ENCODE data around the gene KRT8.
"Not testable (repeated sequence)": the region's sequence is repeated elsewhere in the genome, so short reads cannot be mapped to it uniquely, and the experiment has no call there.

KRT8 gene

DNA sequence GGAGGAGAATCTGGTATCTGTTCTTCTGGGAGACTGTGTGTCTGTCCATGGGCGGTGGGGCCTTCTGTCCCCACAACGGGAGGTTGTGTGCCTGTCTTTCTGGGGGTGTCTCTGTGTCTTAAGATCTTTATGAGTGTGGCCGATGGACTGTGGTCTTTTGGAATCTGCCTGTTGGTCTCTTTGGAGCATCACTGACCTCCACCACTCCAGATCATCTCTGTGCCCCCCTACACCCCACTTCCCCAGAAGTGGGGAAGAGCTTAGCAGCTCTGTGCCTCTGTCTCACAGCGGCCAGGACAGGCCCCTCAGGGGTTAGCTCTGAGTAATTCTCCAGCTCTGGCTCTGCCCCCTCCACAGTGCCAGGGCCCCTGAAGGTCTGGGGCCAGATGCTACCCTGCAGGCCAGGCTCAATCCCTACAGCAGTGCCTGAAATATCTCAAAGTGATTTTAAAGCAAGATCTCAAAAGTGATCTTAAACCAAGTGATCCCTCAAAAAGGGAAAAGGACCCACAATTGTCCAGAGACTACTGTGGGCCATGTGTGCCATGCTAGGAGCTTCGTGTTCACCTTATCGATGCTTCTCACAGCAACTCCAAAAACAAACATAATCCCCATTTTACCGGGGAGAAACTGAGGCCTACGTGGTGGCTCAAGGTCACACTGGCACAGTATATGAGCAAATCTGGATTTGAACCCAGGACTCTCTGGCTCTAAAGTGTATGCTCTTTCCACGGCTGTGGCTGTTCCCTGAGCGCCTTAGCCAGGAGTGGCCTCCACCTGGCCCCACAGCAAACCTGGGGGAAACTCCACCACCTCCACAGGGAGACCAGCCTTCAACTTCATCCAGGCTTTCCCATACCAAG lies 30.1 kb downstream of the KRT8 start:
- no peak for DNase-seq (ENCODE audit: low spot score)

DNA sequence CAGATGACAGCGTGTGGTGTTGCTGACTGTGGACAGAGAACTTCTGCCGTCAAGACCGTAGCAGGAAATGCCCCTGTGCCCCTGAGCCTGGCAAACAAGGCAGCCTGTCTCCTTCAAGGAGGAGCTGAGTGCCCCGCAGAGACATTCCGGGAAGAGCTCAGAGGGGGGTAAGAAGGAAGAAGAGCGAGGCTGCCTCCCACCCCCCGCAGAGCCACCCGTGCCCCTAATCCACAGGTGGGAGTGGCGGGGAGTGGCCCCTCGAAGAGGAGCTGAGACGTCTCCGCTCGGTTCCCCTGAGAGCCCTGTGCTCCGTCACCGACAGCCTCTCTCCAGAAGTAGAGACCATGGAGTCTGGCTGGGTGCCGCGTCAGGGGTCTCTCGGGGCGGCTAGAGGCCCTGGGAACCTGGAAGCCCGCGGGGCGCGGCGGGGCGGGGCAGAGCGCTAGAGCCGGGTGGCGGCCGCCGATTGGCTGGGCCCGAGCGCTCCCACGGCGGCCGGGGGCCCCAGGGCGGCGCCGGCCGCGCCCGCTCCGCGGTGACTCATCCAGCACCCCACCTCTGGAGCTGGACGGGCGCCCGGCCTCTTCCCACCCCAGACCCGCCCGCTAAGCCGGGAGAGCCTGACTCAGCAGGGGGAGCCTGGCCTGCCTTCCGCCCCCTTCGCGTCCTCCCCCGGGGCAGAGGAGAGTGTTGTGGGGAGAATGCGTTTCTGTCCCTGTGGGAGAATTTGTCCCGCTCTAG lies 30.9 kb downstream of the KRT8 start:
- DNase-seq (ENCODE audit: low spot score): peak; percentile 94

DNA sequence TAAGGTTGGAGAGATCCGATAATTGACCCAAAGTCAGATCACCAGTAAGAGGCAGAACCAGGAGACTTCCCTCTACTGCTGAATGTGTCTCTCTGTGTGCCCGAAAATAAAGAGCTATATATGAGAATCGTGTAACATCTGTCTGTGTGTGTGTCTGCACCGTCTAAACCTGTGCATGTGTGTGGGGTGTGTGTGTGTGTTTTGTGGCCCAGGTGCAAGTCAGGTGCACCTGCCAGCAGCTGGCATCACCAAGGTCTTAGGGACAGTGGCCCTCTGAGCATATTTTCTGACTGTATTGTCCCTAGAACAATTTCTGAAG lies 31.4 kb downstream of the KRT8 start:
- peak; percentile 59 for DNase-seq (ENCODE audit: low spot score)

DNA sequence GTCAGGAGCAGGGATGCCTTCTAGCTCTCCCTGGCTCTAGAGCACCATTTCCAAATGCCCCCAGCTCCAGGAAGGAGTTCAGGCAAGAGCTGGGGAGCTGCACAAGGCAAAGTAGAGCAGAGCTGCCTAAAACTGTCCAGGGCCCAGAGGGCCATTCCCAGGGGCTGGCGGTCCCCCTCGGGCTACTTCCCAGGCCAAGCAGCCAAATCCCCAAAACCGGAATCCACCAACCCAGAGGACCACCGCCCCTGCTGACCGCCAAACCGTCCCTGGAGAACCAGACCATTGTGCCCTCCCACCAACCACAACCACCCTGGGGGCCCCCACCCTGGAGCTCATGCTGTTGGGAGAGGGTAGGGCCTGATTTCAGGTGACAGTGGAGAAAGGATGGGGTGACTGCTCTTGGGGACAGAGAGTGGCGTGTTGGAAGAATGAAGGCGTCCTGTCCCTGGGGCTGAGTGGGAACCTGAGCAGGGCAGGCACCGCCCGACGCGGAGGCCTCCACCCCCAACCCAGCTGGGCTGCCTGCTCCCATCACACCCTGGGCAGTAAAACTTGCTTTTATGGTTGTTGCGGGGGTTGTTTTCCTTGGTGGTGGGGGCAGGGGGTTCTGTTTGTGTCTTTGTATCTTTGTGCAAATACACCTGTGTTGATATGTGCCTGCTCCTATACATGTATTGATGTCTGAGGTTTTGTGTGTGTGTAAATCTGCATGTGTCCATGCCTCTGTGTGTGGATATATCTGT lies 32.1 kb downstream of the KRT8 start:
- DNase-seq (ENCODE audit: low spot score): peak; percentile 54

DNA sequence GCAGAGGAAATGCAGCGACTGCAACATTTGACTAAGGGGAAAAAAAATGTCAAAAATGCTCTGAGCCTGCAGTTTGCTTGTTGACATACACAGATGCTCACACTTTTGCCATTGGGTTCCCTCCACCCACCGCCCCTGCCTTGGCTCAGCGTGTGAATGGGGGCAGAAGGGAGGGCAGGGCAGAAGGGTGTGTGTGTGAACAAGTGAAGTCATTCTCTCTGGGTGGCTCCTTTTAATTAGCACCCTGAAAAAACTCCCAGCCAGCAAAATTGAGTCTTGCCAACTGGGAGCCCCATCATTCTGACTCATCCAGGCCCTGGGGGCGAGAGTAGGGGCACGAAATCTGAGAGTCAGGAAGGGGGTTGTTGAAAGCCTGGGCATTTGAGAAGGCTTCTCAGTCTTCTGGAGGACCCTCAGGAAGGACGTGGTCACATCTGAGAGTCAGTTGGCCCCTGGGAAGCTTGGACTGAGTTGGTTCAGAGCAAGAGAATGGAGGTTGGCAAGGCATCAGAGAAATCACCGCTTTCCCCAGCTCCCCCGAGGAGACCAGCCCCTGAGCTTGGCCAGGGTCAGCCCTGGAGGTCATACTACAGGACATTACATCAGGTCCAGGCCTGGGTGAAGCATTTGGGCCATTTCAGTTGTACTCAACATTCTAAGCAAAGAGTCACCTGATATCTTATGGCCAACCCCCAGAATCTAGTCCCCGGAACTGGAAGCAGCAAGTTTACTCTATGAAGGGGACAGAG lies 33.4 kb downstream of the KRT8 start:
- DNase-seq (ENCODE audit: low spot score): peak; percentile 83

DNA sequence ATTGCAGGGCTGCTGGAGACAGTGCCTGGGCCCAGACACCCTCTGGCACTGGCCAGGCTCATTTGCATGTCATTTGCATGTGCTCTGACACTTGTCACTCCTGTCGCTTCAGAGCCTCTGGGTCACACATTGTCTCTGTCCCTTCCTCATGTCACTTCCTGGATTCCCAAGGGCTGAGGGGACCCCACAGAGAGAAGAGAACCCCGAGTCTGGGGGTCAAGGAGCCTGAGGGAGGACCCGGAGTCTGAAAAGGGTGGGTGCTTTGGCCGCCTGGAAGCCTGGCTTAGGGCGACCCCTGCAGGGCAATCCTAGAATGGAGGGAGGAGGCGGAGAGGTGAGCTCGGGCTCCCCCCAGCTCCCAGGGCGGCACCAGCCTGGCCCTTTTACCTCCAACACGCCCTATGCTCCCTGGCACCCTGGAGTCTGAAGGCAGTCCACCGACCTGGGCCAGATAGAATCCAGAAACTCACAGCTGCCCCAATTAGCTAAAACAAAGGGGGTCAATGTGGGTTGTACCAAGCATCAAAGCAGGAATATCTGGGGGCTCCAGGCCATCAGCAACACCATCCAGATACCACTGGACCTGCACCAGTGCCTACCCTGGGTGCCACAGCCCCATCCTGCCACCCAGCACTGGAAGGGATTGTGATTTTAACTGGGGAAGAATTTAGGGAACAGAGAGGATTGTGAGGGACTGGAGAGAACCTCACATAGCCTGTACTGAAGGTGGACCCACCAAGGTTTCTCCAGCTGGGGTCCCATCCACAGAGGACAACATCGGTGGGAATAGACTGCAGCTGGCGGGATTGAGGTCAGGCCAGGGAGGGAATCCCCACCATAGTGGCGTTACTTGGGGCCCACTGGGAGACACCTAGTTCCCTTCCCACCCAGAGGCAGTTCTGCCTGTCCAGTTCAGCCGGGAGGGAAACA lies 34.2 kb downstream of the KRT8 start:
- peak; percentile 64 for DNase-seq (ENCODE audit: low spot score)

DNA sequence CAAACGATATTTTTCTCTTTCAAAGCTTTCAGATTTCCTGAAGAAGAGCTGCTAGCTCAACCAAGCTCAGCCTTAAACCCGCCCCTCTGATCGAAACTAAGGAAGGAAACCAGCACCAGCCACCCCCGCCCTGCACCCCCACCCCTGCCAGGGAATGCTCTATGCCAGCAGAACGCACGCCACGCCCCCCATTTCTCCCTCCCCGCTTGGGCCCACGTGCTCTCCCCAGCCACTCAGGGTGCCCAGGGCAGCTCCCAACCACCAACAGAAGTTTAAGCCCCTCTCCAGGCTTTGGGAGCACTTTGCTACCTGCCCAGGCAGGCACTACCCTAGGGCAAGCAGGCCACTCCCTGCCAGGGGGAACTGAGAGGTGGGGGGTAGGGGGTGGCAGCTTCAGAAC lies 37.2 kb downstream of the KRT8 start:
- DNase-seq (ENCODE audit: low spot score): peak; percentile 69

DNA sequence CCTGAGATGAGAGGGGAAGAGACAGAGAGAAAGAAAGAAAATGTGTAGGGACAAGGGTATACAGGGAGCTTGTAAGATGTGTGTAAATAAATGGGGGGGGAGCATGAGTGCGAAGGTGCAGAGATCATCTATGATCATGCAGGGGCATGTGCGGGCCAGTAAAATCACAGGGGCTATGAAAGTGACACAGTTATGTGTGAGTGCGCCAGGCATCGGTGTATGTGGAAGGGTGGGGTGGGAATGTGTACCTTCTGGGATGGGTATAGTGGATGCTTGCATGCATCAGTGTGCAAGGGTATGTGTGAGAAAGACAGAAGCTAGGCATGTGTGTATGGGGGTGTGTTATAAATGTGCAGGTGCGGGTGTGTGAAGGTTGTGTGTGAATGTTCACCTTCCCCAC lies 37.7 kb downstream of the KRT8 start:
- DNase-seq (ENCODE audit: low spot score): no peak

DNA sequence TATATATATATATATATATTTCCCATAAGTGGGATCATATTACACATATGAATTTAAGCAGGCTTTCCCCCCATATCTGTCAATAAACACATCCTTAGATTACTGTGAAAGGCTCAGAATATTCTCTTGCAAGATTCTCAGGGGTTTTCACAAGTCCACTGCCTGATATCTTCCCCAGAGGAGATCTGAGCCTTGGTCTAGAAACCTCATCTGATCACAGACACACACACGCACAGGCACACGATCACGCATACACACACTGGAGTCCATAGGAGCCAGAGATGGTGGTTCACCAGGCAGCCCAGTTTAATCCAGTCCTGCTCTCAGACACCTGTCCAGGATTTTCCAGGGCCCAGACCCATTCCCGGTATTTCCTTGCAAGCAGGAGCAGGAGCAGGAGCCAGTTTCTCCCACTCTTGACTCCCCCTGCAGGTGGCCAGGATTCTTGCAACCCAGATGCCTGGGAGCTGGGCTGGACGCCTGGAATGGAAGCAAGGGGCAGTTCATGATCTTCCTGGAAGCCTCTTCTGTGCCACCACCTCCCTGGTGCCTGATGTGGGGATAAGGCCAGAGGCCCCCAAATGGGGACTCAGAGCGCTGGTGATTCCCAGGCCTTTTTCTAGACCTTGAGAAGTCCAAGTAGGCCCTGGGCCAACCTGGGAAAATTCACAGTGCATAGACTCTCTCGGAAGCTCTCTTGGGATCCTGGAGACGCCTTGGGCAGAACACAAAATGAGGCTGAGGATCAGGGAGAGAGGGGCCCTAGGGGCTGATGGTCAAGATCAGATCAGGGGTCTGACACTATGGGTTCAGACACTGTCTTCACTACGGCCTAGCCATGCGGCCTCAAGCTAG lies 39.6 kb downstream of the KRT8 start:
- DNase-seq (ENCODE audit: low spot score): peak; percentile 82

DNA sequence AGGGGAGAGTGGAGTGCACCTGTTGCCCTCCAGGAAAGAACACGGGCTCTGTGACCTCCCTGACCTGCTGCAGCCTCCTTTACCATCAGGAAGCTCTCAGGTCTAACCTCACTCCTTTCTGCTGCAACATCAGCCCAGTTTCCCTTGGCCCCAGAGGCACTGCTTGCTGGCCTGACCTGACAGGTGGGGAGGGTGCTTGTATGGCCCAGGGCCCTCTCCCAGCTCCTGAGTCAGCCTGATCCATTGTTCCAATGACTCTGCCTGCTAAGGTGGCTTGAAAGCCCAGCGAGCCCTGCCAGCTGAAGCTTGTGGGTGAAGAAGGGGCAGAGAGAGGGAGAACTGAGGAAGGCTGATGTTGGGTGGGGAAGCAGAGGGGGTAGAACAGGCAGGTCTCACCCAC lies 42.9 kb downstream of the KRT8 start:
- DNase-seq (ENCODE audit: low spot score): no peak

DNA sequence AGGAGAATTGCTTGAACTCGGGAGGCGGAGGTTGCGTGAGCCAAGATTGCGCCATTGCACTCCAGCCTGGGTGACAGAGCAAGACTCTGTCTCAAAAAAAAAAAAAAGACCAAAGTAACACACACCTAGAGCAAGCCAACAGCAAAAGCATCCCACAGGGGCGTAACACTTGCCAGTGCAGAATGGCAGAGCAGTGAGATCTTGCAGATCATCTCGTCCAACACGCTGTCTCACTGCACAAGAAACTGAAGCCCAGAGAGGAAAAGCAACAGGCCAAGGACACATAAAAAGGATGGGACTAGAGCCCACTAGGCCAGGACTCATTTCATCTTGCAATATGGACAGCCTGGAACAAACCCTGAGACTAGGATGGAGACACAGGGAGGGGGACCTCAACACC lies 43.4 kb downstream of the KRT8 start:
- no peak for DNase-seq (ENCODE audit: low spot score)

DNA sequence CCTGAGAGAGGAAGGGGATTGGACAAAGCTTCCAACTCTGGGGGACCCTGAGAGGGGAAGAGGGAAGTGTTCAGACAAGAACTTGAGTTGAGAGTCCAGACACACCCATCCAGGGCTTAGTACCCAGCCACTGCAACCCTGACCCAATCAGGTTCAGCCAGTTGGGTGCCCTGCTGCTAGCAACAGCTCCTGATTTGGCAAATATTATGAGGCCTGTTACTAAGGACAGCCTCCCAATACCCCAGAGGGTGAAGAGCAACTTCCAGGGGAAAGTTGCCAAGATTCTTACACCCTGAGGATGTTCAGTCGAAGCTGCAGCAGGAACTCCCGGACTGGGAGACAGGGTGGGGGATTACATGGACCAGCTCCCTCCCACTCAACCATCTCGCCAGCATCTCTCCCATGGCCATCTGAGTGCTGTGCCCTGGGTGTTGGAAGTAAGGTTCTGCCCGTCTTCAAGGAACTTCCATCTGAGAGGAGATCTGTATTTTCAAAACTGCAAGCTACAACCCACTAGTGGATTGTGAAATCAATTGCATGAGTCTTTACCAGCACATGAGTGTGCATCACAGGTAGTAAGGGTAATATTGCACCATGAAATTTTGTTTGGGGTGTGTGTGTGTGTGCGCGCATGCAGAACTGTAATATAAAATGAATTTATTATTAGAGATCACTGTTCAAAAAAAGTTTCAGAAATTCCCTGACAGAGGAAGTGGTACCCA lies 44.6 kb downstream of the KRT8 start:
- DNase-seq (ENCODE audit: low spot score): no peak

DNA sequence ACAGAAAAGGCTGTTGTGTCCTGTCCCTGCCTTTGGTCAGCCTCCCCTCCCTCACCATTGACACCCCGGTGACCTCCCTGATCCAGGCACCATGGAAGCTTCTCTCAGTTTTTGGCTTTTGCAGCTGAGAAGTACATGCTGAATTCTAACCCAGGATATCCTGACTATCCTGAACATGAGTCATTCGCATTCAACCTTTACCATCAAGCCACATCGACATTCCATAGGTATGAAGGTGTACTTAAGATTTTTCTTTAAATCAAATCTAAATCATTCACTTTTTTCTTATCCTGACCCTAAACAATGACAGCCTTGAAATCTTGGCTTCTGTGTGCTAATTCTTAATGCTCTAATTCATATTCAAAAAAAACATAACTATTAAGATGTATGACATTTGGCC lies 47.4 kb downstream of the KRT8 start:
- DNase-seq (ENCODE audit: low spot score): no peak

DNA sequence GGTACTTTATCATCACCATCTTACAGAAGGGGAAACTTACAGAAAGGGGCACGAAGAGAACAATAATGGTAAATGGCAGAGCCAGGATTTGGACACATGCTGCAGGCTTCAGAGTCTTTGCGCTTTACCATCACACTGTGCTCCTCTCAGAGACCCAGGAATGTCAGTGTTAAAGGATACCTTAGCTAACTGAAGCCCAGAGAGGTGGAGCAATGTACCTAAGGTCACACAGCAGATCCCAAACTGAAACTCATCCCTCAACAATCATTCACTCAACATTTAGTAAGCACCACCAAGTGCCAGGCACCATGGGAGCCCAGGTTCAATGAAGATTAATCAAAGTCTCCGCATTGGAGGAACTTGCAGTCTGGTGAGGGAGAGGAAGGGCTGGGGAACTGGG lies 48.1 kb downstream of the KRT8 start:
- DNase-seq (ENCODE audit: low spot score): no peak

DNA sequence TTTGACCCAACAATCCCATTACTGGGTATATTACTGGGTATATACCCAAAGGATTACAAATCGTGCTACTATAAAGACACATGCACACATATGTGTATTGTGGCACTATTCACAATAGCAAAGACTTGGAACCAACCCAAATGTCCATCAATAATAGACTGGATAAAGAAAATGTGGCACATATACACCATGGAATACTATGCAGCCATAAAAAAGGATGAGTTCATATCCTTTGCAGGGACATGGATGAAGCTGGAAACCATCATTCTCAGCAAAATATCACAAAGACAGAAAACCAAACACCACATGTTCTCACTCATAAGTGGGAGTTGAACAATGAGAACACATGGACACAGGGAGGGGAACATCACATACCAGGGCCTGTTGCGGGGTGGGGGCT lies 48.8 kb downstream of the KRT8 start:
- not testable (repeated sequence) for DNase-seq (ENCODE audit: low spot score)

DNA sequence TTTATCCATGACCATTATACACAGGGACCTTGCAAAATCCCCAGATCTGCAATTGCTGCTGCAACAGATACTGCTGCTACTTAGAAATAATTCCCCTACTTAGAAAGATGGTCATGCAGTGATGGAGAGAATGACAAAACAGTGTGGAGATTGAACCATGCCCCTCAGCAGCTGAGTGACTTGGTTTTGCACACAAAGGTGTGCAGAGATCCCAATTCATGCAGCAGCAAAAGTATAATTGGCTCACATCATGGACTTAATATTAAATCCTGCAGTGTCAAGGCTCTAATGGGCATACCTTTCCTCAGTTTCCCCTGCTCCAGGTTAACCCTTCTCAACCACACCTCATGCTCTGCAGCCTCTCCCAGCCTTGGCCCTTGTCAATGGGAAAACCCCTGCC lies 53.1 kb downstream of the KRT8 start:
- no peak for DNase-seq (ENCODE audit: low spot score)

DNA sequence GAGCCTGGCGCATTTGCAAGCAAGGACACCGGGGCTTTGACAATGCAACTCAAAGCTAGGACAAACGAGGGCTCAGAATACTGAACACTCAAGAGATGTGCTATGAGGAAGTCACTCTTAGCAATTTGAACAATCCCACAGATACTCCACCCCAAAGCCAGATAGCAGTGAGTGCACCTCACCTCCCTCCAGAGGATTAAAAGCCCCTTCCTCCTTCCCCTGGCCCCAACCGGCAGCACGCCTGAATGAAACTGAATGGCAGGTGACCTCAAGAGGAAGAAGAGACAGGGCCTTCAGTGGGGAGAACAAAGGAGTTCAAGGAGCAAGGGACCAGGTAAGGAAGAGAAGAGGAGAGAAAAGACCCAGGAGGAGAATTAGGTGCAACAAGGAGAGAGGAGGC lies 54.2 kb downstream of the KRT8 start:
- no peak for DNase-seq (ENCODE audit: low spot score)

DNA sequence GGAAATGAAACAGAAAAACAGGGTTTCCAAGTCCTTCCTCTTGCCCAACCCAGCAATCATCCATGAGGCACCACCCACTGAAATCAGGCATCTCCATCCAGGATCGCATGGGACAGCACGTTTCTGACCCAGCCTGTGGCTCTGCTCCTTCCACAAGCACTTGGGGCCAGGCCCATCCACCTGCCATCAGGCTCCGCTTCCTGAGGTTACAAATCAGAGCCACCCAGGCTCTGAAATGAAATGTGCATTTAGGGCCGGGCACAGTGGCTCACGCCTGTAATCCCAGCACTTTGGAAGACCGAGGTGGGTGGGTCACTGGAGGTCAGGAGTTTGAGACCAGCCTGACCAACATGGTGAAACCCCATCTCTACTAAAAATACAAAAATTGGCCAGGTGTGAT lies 55.4 kb downstream of the KRT8 start:
- no peak for DNase-seq (ENCODE audit: low spot score)

DNA sequence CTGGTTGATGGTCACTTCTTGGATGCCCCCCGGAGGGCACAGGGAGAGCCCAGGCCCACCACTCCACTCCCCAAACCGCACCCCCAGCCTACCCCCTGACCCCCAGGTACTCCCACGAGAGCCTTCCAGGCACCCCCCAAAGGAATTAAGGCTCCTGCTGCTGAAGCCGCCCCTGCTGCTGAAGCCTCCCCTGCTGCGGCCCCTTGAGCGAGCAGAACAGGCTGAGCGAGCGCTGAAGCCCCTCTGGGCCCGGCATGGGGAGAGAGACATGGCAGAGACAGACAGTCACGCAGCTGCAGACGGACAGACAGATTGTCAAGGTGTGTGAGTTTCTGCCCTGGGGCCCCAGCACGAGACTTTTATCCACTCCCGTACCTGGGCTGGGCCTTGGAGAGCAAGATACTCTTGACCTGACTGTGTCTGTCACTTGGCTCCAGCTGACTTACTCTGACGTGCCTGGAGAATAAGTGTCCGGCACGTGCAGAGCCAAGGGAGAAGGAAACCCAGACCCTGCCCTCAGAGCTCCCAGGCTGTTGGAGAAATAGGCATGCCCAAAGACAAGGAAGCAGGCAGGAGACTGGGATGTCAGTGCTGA lies 56.1 kb downstream of the KRT8 start, which contains the start of gene KRT78:
TSS of gene KRT78 (minus strand) at position 334 of the 595 bp plus-strand sequence. CDS start at position 270, 64 bp downstream.
- DNase-seq (ENCODE audit: low spot score): no peak

Measured in SW480 (cell line).